Measurements from ENCODE around the gene RGS6.

RGS6 gene

GRCh38 chr14:71960494-71961353 is 28.5 kb downstream of the RGS6 start:
- no peak for TF ChIP-seq CTCF (IDR thresholded peaks at IDR 0.05)

- no peak for TF ChIP-seq CTCF (IDR thresholded peaks at IDR 0.05)
Measured at GRCh38 chr14:71961972-71962371, 29.7 kb downstream of the RGS6 start.

- TF ChIP-seq CTCF (IDR thresholded peaks at IDR 0.05): no peak
Measured at GRCh38 chr14:71964716-71965115, 32.5 kb downstream of the RGS6 start.

GRCh38 chr14:71966528-71966927 is 34.3 kb downstream of the RGS6 start:
- no peak for TF ChIP-seq CTCF (IDR thresholded peaks at IDR 0.05)

GRCh38 chr14:71967704-71968103 is 35.5 kb downstream of the RGS6 start:
- no peak for TF ChIP-seq CTCF (IDR thresholded peaks at IDR 0.05)

GRCh38 chr14:71970272-71970671 is 38.0 kb downstream of the RGS6 start:
- no peak for TF ChIP-seq CTCF (IDR thresholded peaks at IDR 0.05)

- no peak for TF ChIP-seq CTCF (IDR thresholded peaks at IDR 0.05)
Measured at GRCh38 chr14:71985538-71986189, 53.4 kb downstream of the RGS6 start.

Measured in LNCAP (cell line).